HCT116 (cell line): Measurements from ENCODE around the gene VTI1B. TPM values are rescaled to one million over a fixed set of nuclear protein-coding genes. Genes with fewer than 3 reads are reported as not detected.

Experiments used
- ATAC-seq: fragments of 200-7000 bp; cut with Tn5 transposase; 2 replicates; pipeline ENCODE4 v1.9.1; 2020; ENCODE audit warnings: mild to moderate bottlenecking, moderate library complexity
- BruUV-seq: library from RNA; stranded (reverse); fragments of 400-500 nt; replicated peaks from 2 replicates; lab custom pipeline; 2021; lab: Mats Ljungman, UMichigan
- CTCF ChIA-PET: fragments of 300-600 bp; sonication (Branson Sonifier 250); formaldehyde crosslinking; loops from one replicate; lab custom pipeline; 2021; ENCODE audit warnings: antibody characterized with exemption; lab: Charles Lee
- POLR2A ChIA-PET: fragments of 300-600, 350-600 bp; sonication (Branson Sonifier 250); formaldehyde crosslinking; loops from one replicate; lab custom pipeline; 2021; ENCODE audit warnings: antibody characterized with exemption; lab: Charles Lee
- RAD21 ChIA-PET, 2 experiments: fragments of 300-600 bp; sonication (Branson Sonifier 250); formaldehyde crosslinking; loops; one replicate each; lab custom pipeline; 2023; ENCODE audit warnings: low total read pairs in 2 of 2; ENCODE audit not compliant: uncharacterized antibody in 2 of 2, unreplicated experiment in 2 of 2, low non-redundant PET in 1 of 2; lab: Charles Lee
- DNase-seq: peaks from one replicate; pipeline ENCODE4 v3.0.0-alpha.2; 2010; ENCODE audit warnings: low read depth, low spot score
- H2AFZ ChIP-seq: fragments of 200-600 bp; shearing (Covaris generic), sonication (generic); 2 replicates; pipeline ENCODE4 v1.6.1; 2017; ENCODE audit warnings: low read depth, mixed run types, mixed read lengths, antibody characterized with exemption, low read length; ENCODE audit not compliant: poor library complexity, severe bottlenecking
- H3K27ac ChIP-seq: 2 replicates; pipeline ENCODE4 v1.5.1; 2012; ENCODE audit warnings: low read depth, low read length
- H3K27me3 ChIP-seq: fragments of 200-600 bp; sonication (generic); 2 replicates; pipeline ENCODE4 v1.6.1; 2016; ENCODE audit warnings: mixed run types, low read length, mixed read lengths; ENCODE audit not compliant: insufficient read depth
- H3K36me3 ChIP-seq, 2 experiments: fragments of 200-500 bp in 1 of 2; fragments of 200-600 bp in 1 of 2; sonication (Bioruptor generic) in 1 of 2; sonication (generic) in 1 of 2; 2 replicates each; pipeline versions ENCODE4 v1.5.1 to v1.6.1; 2014 to 2016; ENCODE audit warnings: low read length in 2 of 2, inconsistent platforms in 1 of 2, mixed read lengths in 1 of 2, mixed run types in 1 of 2; ENCODE audit not compliant: insufficient read depth in 2 of 2, control insufficient read depth in 1 of 2
- H3K4me1 ChIP-seq, 2 experiments: fragments of 200-600 bp in 1 of 2; sonication (generic) in 1 of 2; 2 replicates each; pipeline versions ENCODE4 v1.5.1 to v1.6.1; 2012 to 2017; ENCODE audit warnings: low read length in 2 of 2, inconsistent platforms in 1 of 2, mild to moderate bottlenecking in 1 of 2, mixed read lengths in 1 of 2, mixed run types in 1 of 2, moderate library complexity in 1 of 2; ENCODE audit not compliant: insufficient read depth in 2 of 2, control insufficient read depth in 1 of 2
- H3K4me2 ChIP-seq: fragments of 200-600 bp; sonication (generic); 2 replicates; pipeline ENCODE4 v1.6.1; 2017; ENCODE audit warnings: mixed run types, low read length, mixed read lengths
- H3K4me3 ChIP-seq, 2 experiments: fragments of 200-600 bp in 1 of 2; sonication (generic) in 1 of 2; replicated peaks in 1 of 2; 2 replicates each; pipeline ENCODE4 v1.5.1; 2011 to 2016; ENCODE audit warnings: low read length in 2 of 2, control low read depth in 1 of 2, low read depth in 1 of 2, mild to moderate bottlenecking in 1 of 2, mixed read lengths in 1 of 2, mixed run types in 1 of 2
- H3K79me2 ChIP-seq: fragments of 200-600 bp; sonication (generic); 2 replicates; pipeline ENCODE4 v1.6.1; 2017; ENCODE audit warnings: mild to moderate bottlenecking, mixed run types, low read length, moderate library complexity, mixed read lengths; ENCODE audit not compliant: insufficient read depth
- H3K9ac ChIP-seq: fragments of 200-600 bp; sonication (generic); 2 replicates; pipeline ENCODE4 v1.6.1; 2016; ENCODE audit warnings: low read length, mixed read lengths
- H3K9me2 ChIP-seq: fragments of 200-600 bp; sonication (generic), shearing (Covaris generic); 2 replicates; pipeline ENCODE4 v1.6.1; 2017; ENCODE audit warnings: mixed run types, mild to moderate bottlenecking, moderate library complexity; ENCODE audit not compliant: insufficient read depth
- H3K9me3 ChIP-seq, 2 experiments: fragments of 200-500 bp in 1 of 2; fragments of 200-600 bp in 1 of 2; sonication (Bioruptor generic) in 1 of 2; sonication (generic) in 1 of 2; 2 replicates each; pipeline ENCODE4 v1.6.1; 2014 to 2017; ENCODE audit warnings: low read length in 2 of 2, mixed read lengths in 2 of 2, inconsistent platforms in 1 of 2, low read depth in 1 of 2, mild to moderate bottlenecking in 1 of 2, mixed run types in 1 of 2, moderate library complexity in 1 of 2; ENCODE audit not compliant: control insufficient read depth in 1 of 2, insufficient read depth in 1 of 2
- H4K20me1 ChIP-seq: fragments of 200-600 bp; sonication (generic), shearing (Covaris generic); 2 replicates; pipeline ENCODE4 v1.6.1; 2017; ENCODE audit warnings: mixed run types, mild to moderate bottlenecking, moderate library complexity; ENCODE audit not compliant: insufficient read depth
- CBX3 ChIP-seq: IDR thresholded peaks from 2 replicates; pipeline ENCODE4 v1.6.1; 2012; ENCODE audit warnings: low read depth
- CEBPB ChIP-seq: IDR thresholded peaks from 2 replicates; pipeline ENCODE4 v1.6.1; 2012; ENCODE audit warnings: low read depth
- EGR1 ChIP-seq: IDR thresholded peaks from 2 replicates; pipeline ENCODE4 v1.6.1; 2012; ENCODE audit warnings: low read depth
- ELF1 ChIP-seq: IDR thresholded peaks from 2 replicates; pipeline ENCODE4 v1.6.1; 2012; ENCODE audit warnings: low read depth, borderline replicate concordance
- RAD21 ChIP-seq: IDR thresholded peaks from 2 replicates; pipeline ENCODE4 v1.6.1; 2012; ENCODE audit warnings: low read depth, mild to moderate bottlenecking
- SIN3A ChIP-seq: IDR thresholded peaks from 2 replicates; pipeline ENCODE4 v1.6.1; 2012; ENCODE audit warnings: low read depth
- ZFX ChIP-seq: fragments of 450-650 bp; IDR thresholded peaks from 2 replicates; pipeline ENCODE4 v1.6.1; 2017
- intact Hi-C: fragments of 100-400 bp; cut with micrococcal nuclease; formaldehyde crosslinking; loops from 2 replicates; pipeline ENCODE4 v1.10.0; 2022
- total RNA-seq: library from RNA; stranded (reverse); gene quantifications from one replicate; pipeline ENCODE4 v1.2.1, GENCODE V29; 2021; ENCODE audit not compliant: unreplicated experiment
- TF ChIP-seq, protein P1 (sequence below), 3 experiments: fragments of 200-600 bp in 1 of 3; sonication (generic) in 1 of 3; IDR thresholded peaks in 2 of 3; conservative IDR thresholded peaks in 1 of 3; 2 replicates each; pipeline ENCODE4 v1.5.1; 2012 to 2017; ENCODE audit warnings: low read depth in 2 of 3, low read length in 2 of 3, antibody characterized with exemption in 1 of 3, borderline replicate concordance in 1 of 3, control low read depth in 1 of 3, mild to moderate bottlenecking in 1 of 3, mixed read lengths in 1 of 3, mixed run types in 1 of 3, moderate library complexity in 1 of 3; ENCODE audit not compliant: insufficient read depth in 1 of 3
- TF ChIP-seq, protein P2 (sequence below): IDR thresholded peaks from 2 replicates; pipeline ENCODE4 v1.6.1; 2012

Gene VTI1B
- total RNA-seq, 1 experiment from 2014 or later, result 86.3 TPM

DNA sequence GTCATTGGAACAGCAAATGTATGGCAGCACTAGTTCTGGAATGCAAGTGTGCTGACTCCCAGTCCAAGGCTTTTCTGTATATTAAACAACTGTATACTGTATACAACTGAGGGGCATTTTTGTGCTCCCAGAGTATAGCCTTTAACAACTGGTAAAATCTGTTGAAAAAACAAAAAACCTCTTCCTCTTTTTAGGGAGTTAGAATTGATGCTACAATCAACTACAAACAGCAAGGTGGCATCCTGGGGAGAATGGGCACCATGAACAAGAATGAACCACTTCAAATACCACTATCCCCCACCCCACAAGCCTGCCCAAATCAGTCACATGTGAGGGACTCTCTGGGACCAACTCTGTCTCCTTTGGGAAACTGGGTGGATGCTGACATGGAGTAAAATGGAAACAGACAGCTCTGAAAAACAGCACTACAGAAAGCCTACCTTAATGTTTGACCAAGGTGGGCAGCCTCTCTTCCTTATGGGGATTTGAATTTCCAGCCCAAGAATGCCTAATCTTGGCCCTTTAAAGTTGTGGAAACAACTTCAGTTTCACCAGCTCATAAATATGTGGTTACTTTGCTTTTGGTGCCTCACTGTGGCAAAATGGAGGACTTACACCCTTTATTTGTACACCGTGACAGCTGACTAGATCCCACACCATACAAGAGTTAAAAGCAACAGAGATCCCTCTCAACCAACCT lies 7.5 kb downstream of the VTI1B start:
- 0 out of 2 replicates have a peak, but pooled peaks have one; percentile 27 for TF ChIP-seq CBX3
- no peak for TF ChIP-seq EGR1
- TF ChIP-seq ZFX, result no peak
- TF ChIP-seq RAD21, result peak; percentile 92
- TF ChIP-seq, protein P1, sequence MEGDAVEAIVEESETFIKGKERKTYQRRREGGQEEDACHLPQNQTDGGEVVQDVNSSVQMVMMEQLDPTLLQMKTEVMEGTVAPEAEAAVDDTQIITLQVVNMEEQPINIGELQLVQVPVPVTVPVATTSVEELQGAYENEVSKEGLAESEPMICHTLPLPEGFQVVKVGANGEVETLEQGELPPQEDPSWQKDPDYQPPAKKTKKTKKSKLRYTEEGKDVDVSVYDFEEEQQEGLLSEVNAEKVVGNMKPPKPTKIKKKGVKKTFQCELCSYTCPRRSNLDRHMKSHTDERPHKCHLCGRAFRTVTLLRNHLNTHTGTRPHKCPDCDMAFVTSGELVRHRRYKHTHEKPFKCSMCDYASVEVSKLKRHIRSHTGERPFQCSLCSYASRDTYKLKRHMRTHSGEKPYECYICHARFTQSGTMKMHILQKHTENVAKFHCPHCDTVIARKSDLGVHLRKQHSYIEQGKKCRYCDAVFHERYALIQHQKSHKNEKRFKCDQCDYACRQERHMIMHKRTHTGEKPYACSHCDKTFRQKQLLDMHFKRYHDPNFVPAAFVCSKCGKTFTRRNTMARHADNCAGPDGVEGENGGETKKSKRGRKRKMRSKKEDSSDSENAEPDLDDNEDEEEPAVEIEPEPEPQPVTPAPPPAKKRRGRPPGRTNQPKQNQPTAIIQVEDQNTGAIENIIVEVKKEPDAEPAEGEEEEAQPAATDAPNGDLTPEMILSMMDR (IDR thresholded peaks at IDR 0.05 in 2 of 3, conservative IDR thresholded peaks at IDR 0.05 in 1 of 3; ENCODE audit: borderline replicate concordance in 1 of 3, insufficient read depth in 1 of 3, low read depth in 2 of 3, low read length in 2 of 3), result peak; percentile 51 to 86 (median 76)
- TF ChIP-seq, protein P2, sequence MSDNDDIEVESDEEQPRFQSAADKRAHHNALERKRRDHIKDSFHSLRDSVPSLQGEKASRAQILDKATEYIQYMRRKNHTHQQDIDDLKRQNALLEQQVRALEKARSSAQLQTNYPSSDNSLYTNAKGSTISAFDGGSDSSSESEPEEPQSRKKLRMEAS, result no peak
- TF ChIP-seq CEBPB, result no peak
- no peak for TF ChIP-seq ELF1
- TF ChIP-seq SIN3A, result no peak
- no TSS peak for BruUV-seq

More for the DNA sequence above, 7.5 kb downstream of the VTI1B start:
- H3K4me1 ChIP-seq, result no peaks in the 10 kb centered on the region
- RAD21 ChIA-PET, result interaction anchor here (0.6 to 1.7 kb wide), 11 partner anchors 37 to 240 kb away, joined by 3 to 11 read pairs (median 5); partner anchors contain the start of genes ARG2 (in 1 of the 2) and PIGH (in 1 of the 2)
- CTCF ChIA-PET, result interaction anchor here (0.6 to 4.9 kb wide), 23 partner anchors 16 to 307 kb away, joined by 3 to 77 read pairs (median 4); partner anchors contain the start of genes ARG2, ATP6V1D, EIF2S1 and PIGH
- no peak overlapping the region for H3K4me3 ChIP-seq
- POLR2A ChIA-PET, result interaction anchor here (0.7 to 0.9 kb wide), 2 partner anchors 81 to 83 kb away, joined by 3 to 7 read pairs; no protein-coding TSS in a partner anchor
- H3K36me3 ChIP-seq, result no peaks in the 10 kb centered on the region
- intact Hi-C loops, result loop anchor here (1.0 to 5.0 kb wide), 5 partner anchors 35 to 240 kb away; partner anchors contain the start of gene RDH12
- ATAC-seq (peak; percentile 90), DNase-seq (peak; percentile 45)
- H3K9ac ChIP-seq, result no peak overlapping the region
- H3K79me2 ChIP-seq, result peaks cover 55% of the 10 kb centered on the region
- no peak overlapping the region for H3K27ac ChIP-seq
- H3K9me3 ChIP-seq, result no peaks in the 10 kb centered on the region
- H3K9me2 ChIP-seq, result no peaks in the 10 kb centered on the region
- no peaks in the 10 kb centered on the region for H4K20me1 ChIP-seq
- no peak overlapping the region for H2AFZ ChIP-seq
- no peak overlapping the region for H3K4me2 ChIP-seq
- H3K27me3 ChIP-seq, result no peaks in the 10 kb centered on the region
